HG03060 (cell line): ENCODE results near the gene C10orf90.

Experiments used
- ATAC-seq: cut with Tn5 transposase; IDR thresholded peaks from one replicate; pipeline ENCODE4 v1.9.1; 2021; ENCODE audit warnings: low read depth, moderate number of reproducible peaks; ENCODE audit not compliant: unreplicated experiment

The C10orf90 gene

DNA sequence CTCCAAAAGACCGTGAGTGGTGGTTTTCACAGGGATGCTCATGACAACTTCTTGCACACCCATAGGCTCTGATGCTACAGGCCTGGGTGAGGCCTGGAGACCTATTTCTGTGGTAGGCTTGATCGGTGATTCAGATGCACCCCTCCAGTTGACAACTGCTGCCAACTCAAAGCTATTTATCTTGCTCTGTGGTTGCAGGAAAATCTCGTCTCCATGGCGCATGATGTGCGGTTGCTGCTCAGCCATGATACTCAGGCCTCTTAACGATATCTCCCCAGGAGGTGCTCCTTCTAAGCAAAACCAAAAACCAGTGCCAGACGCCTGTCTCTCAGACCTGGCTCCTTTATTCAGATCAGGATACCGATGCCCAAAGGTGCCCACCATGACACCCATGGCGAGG, 31.4 kb downstream of the C10orf90 start:
- no peak for ATAC-seq

- ATAC-seq, result no peak
These were observed 32.0 kb downstream of the C10orf90 start for GRCh38 chr10:126638542-126638941.

GRCh38 chr10:126637501-126637900, 33.0 kb downstream of the C10orf90 start:
- ATAC-seq, result no peak

DNA sequence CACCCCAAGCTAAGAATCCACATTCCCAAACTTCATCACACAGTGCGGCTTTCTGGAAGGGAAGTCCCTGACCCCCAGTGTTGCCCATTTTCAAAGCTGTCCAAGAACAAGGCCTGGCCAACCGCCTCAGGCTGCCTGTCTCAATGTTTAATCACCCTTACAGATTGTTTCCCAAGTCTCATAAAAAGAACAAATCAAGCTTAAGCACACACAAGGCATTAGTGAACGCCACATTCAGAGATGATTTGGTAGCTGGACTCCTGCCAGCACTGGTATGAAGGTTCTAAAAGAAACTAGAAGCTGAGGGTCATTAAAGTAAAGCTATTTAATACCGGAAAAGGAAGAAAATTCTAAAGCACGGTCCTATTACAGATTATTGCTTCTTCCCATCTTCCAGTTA, 35.6 kb downstream of the C10orf90 start:
- no peak for ATAC-seq

- ATAC-seq, result no peak
These were observed 36.1 kb downstream of the C10orf90 start for GRCh38 chr10:126634347-126634746.

DNA sequence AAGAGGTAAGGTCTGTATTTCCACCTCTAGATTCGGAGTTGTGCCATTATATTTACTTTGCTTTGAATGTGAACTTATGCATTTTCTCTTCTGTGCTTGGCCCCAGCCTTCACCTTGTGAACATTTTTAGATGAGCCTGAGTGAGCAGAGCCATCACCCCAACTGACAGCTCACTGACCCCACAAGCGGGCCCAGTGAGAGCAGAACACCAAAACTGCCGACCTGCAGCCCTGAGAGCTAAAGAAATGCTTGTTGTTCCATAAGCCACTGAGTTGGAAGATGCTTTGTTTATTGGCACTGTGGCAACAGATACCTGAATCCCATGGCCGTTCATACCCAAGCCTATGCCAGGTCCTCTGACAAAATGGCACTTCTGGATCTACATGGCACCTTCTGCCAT, 37.8 kb downstream of the C10orf90 start:
- no peak for ATAC-seq

DNA sequence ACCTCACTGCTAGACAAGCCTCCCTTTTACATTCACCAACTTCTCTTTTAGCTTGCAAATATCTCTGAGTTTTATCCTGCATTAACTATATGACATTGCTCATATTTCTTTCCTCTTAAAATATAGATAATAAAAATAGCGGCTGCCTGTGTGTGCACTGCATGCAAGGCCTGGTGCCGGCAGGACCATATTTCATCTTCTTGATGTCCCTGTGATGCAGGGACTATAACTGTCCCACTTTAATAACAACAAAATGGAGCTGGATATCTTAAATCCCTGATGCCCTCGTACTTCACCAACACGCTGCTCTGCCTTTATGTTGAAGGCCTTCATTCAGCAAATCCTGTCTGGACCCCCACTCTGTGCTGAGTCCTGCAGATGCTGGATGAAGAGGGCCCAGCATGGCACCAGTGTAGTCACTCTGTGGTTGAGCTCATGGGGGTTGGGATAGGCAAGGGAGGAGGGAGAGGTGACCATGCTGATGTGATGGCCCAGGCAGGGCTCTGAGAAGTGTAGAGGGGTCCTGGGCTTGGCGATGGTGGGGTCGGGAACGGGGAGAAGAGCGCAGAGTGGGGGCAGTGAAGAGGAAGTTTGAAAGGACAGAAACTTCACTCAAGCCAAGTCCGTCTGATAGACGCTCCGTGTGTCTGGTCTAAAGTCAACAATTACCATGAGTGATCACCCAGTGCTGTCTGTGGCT, 40.4 kb downstream of the C10orf90 start:
- ATAC-seq, result no peak

GRCh38 chr10:126628746-126629145, 41.7 kb downstream of the C10orf90 start:
- no peak for ATAC-seq

GRCh38 chr10:126621846-126622245, 48.6 kb downstream of the C10orf90 start:
- no peak for ATAC-seq

GRCh38 chr10:126618466-126618865, 52.0 kb downstream of the C10orf90 start:
- no peak for ATAC-seq

DNA sequence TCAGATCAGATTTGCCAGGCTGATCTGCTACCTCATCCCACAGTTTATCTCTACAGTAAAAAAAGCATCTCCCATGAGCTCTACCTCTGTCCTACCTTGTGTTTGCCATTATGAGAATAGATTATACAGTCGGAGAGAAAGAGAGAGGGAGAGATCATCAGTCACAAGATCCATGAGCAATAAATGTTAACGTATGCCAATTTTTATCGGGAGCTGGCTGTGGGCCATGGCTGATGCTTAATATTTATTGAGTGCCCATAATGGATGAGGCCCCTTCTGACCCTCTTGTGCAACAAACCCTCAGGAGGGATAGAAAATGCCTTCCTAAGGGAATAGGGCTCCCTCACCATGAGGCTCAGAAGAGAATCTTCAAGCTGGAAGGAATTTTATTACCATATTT, 52.8 kb downstream of the C10orf90 start:
- no peak for ATAC-seq

DNA sequence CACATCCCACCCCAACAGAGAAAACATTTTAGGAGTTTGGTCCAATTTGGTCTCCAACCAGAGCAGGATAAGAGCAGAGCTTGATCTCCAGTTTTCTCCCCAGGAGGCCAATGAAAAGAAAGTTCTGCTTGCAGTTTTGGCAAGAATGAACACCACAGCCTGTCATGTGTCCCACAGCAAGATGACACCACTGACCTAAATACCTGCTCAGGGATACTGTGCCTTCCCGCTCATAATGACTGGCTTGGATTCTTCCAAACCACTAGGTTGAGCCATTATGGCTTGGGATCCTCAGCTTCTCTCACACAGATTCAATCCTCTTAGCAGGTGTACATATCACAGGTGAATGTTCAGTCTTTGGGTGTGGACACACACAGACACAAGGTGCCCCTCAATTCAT, 53.3 kb downstream of the C10orf90 start:
- ATAC-seq, result no peak

DNA sequence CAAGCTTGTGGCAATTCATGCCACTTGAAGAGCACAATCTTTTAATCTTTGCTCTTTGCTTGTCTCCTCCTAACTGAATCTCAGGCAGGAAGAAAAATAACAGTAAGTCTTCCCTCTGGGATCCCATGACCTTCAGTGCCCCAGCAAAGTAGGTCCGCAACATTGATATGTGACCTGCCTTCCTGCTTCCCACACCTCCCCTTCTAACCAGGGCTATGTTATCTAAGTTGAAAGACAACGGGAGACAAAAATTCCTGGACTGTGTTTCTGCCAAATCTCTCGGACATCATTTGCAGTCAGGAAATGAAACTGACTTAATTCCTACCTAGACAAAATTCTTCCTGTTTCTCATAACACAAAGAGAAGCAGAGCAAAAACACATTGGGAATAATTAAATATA, 53.8 kb downstream of the C10orf90 start:
- ATAC-seq, result no peak

- ATAC-seq, result no peak
These were observed 59.2 kb downstream of the C10orf90 start for GRCh38 chr10:126611303-126611702.

DNA sequence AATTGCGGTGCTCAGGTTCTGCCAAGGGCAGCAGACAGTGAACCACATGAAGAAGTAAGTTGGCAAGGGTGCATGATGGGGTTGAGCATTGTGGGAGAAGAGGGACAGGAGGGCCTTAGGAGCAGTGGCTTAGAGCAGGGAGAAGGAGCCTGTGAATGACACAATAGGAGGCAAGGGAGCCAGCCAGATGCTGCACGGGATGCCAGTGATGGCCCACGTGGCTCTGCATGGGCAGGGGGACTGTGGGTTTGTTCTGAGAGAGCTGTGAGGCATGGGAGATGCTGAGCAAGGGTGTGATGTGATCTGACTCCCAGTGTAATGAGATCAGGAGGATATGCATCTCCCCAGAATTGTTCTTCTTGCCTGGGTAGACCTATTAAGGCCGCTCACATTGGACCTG, 60.9 kb downstream of the C10orf90 start:
- no peak for ATAC-seq

GRCh38 chr10:126599949-126600682, 70.4 kb downstream of the C10orf90 start:
- ATAC-seq, result no peak

GRCh38 chr10:126598009-126598408, 72.5 kb downstream of the C10orf90 start:
- no peak for ATAC-seq

DNA sequence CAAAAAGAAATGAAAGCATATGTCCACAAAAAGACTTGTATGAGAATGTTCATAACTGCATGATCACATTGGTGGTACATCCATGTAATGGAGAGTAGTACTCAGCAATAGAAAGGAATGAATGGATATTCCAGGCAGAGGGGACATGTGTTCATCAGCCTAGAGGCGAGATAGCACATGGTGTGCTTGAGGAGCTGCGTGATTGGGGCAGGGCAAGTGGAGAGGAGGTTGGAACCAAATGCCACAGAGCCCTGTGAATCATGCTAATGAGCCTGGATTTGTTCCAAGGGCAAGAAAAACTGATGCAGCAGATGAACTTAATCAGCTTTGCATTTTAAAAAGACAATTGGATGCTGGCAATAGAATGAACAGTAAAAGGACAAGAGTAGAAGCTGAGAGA, 73.3 kb downstream of the C10orf90 start:
- ATAC-seq, result no peak

DNA sequence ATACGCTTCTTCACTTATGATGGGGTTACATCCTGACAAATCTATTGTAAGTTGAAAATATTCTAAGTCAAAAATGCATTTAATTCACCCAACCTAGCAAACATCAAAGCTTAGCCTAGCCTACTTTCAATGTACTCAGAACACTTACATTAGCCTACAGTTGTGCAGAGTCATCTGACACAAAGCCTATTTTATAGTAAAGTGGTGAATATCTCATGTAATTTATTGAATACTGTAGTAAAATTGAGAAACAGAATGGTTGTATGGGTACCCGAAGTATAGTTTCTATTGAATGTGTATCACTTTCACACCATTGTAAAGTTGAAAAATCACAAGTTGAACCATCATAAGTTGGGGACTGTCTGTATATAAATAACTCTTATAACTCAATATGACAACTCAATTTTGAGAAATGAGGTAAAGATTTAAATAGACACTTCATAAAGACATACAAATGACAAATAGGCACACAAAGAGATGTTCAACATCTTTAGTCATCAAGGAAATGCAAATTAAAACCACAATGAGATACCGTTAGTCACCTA, 73.9 kb downstream of the C10orf90 start:
- no peak for ATAC-seq

GRCh38 chr10:126595160-126595559, 75.3 kb downstream of the C10orf90 start:
- no peak for ATAC-seq

DNA sequence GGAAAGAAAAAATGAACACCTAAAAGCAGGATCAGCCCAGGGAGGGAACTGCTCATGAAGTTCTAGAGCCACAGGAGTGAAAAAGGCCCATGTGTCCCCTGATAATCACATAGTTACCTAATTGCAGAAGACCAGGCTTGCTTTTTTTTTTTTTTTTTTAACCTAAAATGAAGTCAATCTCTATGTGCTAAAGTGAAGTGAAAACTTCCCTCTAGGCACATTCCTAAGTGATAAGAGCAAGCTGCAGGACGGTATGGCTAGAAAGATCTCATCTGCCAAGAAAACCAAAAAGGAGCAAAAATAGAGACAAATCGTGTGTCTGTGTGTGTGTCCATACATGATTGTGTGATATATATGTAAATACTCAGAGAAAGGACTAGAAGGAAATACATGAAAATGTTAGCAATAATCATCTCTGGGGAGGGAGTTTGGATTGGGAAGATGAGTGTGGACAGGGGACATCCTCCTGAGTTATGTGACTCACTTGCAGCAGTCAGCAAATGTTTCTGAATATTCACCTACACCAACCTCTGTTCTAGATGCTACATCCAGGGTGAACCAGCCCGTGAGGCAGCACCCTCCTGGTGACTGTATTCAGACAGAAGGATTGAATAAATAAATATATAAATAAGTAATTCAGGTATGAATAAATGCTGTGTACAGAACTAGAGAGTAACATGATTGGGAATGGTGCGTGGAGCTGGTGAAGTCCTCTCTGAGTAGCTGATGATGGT, 76.4 kb downstream of the C10orf90 start:
- ATAC-seq, result no peak
